HEK293T (cell line): ENCODE results near the gene TREM2.

Experiments
- ARNT ChIP-seq: fragments of 450-650 bp; IDR thresholded peaks from 2 replicates; pipeline ENCODE4 v1.6.1; 2017; ENCODE audit warnings: mild to moderate bottlenecking
- BHLHE40 ChIP-seq: fragments of 450-650 bp; IDR thresholded peaks from 2 replicates; pipeline ENCODE4 v1.6.1; 2016; ENCODE audit warnings: mild to moderate bottlenecking, moderate library complexity, borderline replicate concordance
- CTBP1 ChIP-seq: fragments of 450-650 bp; IDR thresholded peaks from 2 replicates; pipeline ENCODE4 v1.6.1; 2016; ENCODE audit warnings: borderline replicate concordance
- ELF4 ChIP-seq: fragments of 450-650 bp; IDR thresholded peaks from 2 replicates; pipeline ENCODE4 v1.6.1; 2017; ENCODE audit warnings: antibody characterized with exemption
- FOXA1 ChIP-seq: fragments of 450-650 bp; IDR thresholded peaks from 2 replicates; pipeline ENCODE4 v1.6.1; 2016; ENCODE audit warnings: mild to moderate bottlenecking
- FOXK2 ChIP-seq: fragments of 450-650 bp; IDR thresholded peaks from 2 replicates; pipeline ENCODE4 v1.6.1; 2016; ENCODE audit warnings: mild to moderate bottlenecking
- FOXM1 ChIP-seq: fragments of 450-650 bp; IDR thresholded peaks from 2 replicates; pipeline ENCODE4 v1.6.1; 2017; ENCODE audit warnings: mild to moderate bottlenecking, borderline replicate concordance
- HDGF ChIP-seq: fragments of 450-650 bp; IDR thresholded peaks from 2 replicates; pipeline ENCODE4 v1.6.1; 2017; ENCODE audit warnings: antibody characterized with exemption, borderline replicate concordance
- LEF1 ChIP-seq: fragments of 450-650 bp; IDR thresholded peaks from 2 replicates; pipeline ENCODE4 v1.6.1; 2017; ENCODE audit warnings: mild to moderate bottlenecking, borderline replicate concordance
- NFRKB ChIP-seq: fragments of 450-650 bp; IDR thresholded peaks from 2 replicates; pipeline ENCODE4 v1.6.1; 2016; ENCODE audit warnings: mild to moderate bottlenecking, moderate library complexity
- SP1 ChIP-seq: fragments of 450-650 bp; IDR thresholded peaks from 2 replicates; pipeline ENCODE4 v1.6.1; 2017
- SUZ12 ChIP-seq: fragments of 450-650 bp; IDR thresholded peaks from 2 replicates; pipeline ENCODE4 v1.6.1; 2016; ENCODE audit warnings: mild to moderate bottlenecking
- TARDBP ChIP-seq: fragments of 450-650 bp; IDR thresholded peaks from 2 replicates; pipeline ENCODE4 v1.6.1; 2016
- TF ChIP-seq, protein P1 (sequence below): fragments of 450-650 bp; IDR thresholded peaks from 2 replicates; pipeline ENCODE4 v1.6.1; 2016

DNA sequence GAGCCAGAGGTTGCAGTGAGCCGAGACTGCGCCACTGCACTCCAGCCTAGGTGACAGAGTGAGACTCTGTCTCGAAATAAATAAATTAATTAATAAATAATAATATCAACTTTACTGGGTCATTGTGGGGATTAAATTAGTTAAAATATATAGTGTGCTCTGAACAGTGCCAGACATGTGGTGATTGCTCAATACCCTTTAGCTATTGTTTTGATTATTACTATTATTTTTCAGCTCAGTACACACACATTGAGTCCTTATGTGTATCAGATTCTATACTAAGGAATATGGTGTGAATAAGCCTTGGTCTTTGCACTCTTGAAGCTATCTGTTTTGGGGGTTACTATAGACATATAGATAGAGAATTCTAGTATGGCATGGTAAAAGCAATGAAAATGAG lies 37.6 kb downstream of the TREM2 start:
- no peak for TF ChIP-seq FOXK2
- TF ChIP-seq FOXM1 = no peak
- no peak for TF ChIP-seq HDGF
- no peak for TF ChIP-seq ARNT
- no peak for TF ChIP-seq SP1
- no peak for TF ChIP-seq LEF1
- TF ChIP-seq, protein P1, sequence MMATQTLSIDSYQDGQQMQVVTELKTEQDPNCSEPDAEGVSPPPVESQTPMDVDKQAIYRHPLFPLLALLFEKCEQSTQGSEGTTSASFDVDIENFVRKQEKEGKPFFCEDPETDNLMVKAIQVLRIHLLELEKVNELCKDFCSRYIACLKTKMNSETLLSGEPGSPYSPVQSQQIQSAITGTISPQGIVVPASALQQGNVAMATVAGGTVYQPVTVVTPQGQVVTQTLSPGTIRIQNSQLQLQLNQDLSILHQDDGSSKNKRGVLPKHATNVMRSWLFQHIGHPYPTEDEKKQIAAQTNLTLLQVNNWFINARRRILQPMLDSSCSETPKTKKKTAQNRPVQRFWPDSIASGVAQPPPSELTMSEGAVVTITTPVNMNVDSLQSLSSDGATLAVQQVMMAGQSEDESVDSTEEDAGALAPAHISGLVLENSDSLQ = no peak
- no peak for TF ChIP-seq FOXA1
- TF ChIP-seq CTBP1 = no peak
- no peak for TF ChIP-seq ELF4
- no peak for TF ChIP-seq SUZ12
- no peak for TF ChIP-seq NFRKB
- TF ChIP-seq TARDBP = no peak
- no peak for TF ChIP-seq BHLHE40
